Fibroblast of lung (primary cell): Measurements from ENCODE around the gene SIT1. TPM values are rescaled to one million over a fixed set of nuclear protein-coding genes. Genes with fewer than 3 reads are reported as not detected.
A peak's percentile ranks its signal among the peaks of the same experiment; 100 is the strongest.

Experiments used
- DNase-seq, 2 donors: peaks; one replicate each; pipeline versions ENCODE4 v3.0.0 to v3.0.0-alpha.2; 2010; ENCODE audit warnings: low read depth in 2 of 2
- H2AFZ ChIP-seq: 2 replicates; pipeline ENCODE4 v1.5.1; 2012; ENCODE audit warnings: low read length, control low read depth, inconsistent platforms
- H3K27ac ChIP-seq: 2 replicates; pipeline ENCODE4 v1.5.1; 2011; ENCODE audit warnings: low read length, control low read depth; ENCODE audit not compliant: insufficient read depth
- H3K27me3 ChIP-seq: 2 replicates; pipeline ENCODE4 v1.5.1; 2011; ENCODE audit warnings: mild to moderate bottlenecking, low read length; ENCODE audit not compliant: control insufficient read depth, insufficient read depth
- H3K36me3 ChIP-seq: 2 replicates; pipeline ENCODE4 v1.5.1; 2011; ENCODE audit warnings: low read length; ENCODE audit not compliant: control insufficient read depth, insufficient read depth
- H3K4me1 ChIP-seq: 2 replicates; pipeline ENCODE4 v1.5.1; 2011; ENCODE audit warnings: low read length; ENCODE audit not compliant: control insufficient read depth, insufficient read depth; ENCODE audit errors: extremely low read depth
- H3K4me2 ChIP-seq: 2 replicates; pipeline ENCODE4 v1.5.1; 2011; ENCODE audit warnings: low read length, control low read depth; ENCODE audit not compliant: insufficient read depth; ENCODE audit errors: extremely low read depth
- H3K4me3 ChIP-seq, 4 experiments: fragments of 200-600 bp in 1 of 4; sonication (generic) in 1 of 4; replicated peaks in 1 of 4; 2 replicates each; pipeline ENCODE4 v1.5.1; 2011 to 2016; ENCODE audit warnings: low read length in 4 of 4, low read depth in 3 of 4, mild to moderate bottlenecking in 3 of 4, control low read depth in 2 of 4, inconsistent platforms in 1 of 4, mixed read lengths in 1 of 4; ENCODE audit not compliant: insufficient read depth in 1 of 4; ENCODE audit errors: control extremely low read depth in 1 of 4
- H3K79me2 ChIP-seq: 2 replicates; pipeline ENCODE4 v1.5.1; 2012; ENCODE audit warnings: mild to moderate bottlenecking, low read length, inconsistent platforms; ENCODE audit not compliant: control insufficient read depth, insufficient read depth
- H3K9ac ChIP-seq: 2 replicates; pipeline ENCODE4 v1.5.1; 2011; ENCODE audit warnings: mild to moderate bottlenecking, low read length, control low read depth; ENCODE audit not compliant: insufficient read depth
- H3K9me3 ChIP-seq: 2 replicates; pipeline ENCODE4 v1.5.1; 2012; ENCODE audit warnings: low read depth, low read length; ENCODE audit not compliant: control insufficient read depth, insufficient read depth
- H4K20me1 ChIP-seq: 2 replicates; pipeline ENCODE4 v1.5.1; 2011; ENCODE audit warnings: low read length; ENCODE audit not compliant: control insufficient read depth, insufficient read depth; ENCODE audit errors: extremely low read depth
- EZH2 ChIP-seq: IDR thresholded peaks from 2 replicates; pipeline ENCODE4 v1.5.1; 2012; ENCODE audit warnings: low read length, control low read depth, mild to moderate bottlenecking; ENCODE audit errors: missing control alignments
- polyA plus RNA-seq, 2 donors: library from polyadenylated mRNA; depleted of rRNA in 1 of 2; stranded (reverse) in 1 of 2; unstranded in 1 of 2; fragments of >200 nt; gene quantifications; 2 replicates each; pipeline ENCODE4 v1.2.1, GENCODE V29; 2011 to 2012; ENCODE audit warnings: missing spikeins in 1 of 2
- total RNA-seq: library from RNA; depleted of rRNA; stranded (reverse); fragments of >200 nt; gene quantifications from 2 replicates; pipeline ENCODE4 v1.2.1, GENCODE V29; 2014
- TF ChIP-seq, protein P1 (sequence below), 2 donors: IDR thresholded peaks in 1 of 2; conservative IDR thresholded peaks in 1 of 2; 1 replicate in 1 of 2; 2 replicates in 1 of 2; pipeline ENCODE4 v1.5.1; 2011 to 2012; ENCODE audit warnings: low read length in 2 of 2, control low read depth in 1 of 2, inconsistent platforms in 1 of 2, low read depth in 1 of 2, mild to moderate bottlenecking in 1 of 2

SIT1 gene
- total and polyA plus RNA-seq, 2 donors (not counting 1 experiment from before 2014, with no cell fraction given), result 0.17 TPM; not detected in 1

DNA sequence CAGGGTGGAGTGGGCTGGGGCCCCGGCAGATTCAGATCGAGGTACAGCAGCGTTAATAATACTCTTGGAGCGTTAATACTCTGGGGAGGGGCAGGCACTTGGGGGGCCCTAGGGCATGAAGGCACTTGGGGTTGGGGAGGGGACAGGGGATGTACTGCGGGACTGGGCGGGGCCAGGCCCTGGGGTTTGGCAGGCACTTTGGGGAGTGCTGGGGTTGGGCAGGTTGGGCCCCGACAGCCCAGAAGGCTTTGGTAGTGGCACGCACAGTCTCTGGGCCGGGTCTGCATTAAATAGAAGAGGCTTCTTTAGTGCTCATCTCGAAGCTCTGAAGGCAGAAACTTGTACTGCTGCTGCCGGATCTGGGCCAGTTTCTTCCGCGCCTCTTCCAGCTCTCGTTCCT lies 46.8 kb upstream of the SIT1 start:
- no peak for DNase-seq

DNA sequence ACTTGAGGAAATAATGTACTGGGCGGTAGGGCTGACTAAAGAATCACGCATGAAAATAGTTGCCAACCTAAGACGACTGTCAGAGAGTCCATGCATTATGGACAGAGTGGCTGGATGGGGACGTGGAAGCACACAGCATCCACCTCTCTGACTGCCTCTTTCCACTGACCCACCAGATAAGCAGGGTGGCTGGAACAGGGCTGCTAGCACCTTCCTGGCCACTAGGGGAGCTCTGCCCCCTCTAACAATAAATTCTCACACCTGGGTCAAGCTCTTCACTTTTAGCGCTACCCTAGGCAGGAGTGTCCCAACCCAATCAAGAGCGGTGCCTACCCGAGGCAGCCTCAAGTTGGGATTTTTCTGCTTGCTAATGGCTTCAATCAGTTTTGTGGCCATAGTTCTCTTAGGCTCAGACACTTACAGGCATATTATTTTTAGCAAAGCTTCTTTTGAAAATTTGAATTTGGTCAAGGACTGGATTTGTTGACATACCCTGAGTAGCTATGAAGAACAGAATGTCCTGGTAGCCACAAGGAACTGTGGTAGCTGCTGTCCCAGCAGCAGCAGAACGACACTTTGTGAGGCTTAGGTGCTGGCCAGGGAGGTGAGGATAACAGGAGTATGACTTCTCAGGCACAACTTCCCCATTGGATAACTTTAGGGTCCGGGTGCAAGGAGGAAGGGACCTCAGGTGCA lies 45.9 kb upstream of the SIT1 start:
- H3K4me2 ChIP-seq, result no peak overlapping the region
- H3K4me1 ChIP-seq, result peaks cover 6% of the 10 kb centered on the region
- H3K36me3 ChIP-seq, result peaks cover 44% of the 10 kb centered on the region
- DNase-seq, result peak; percentile 38 to 55
- no peak overlapping the region for H2AFZ ChIP-seq
- no peaks in the 10 kb centered on the region for H3K27me3 ChIP-seq
- H3K9me3 ChIP-seq, result no peaks in the 10 kb centered on the region
- H3K27ac ChIP-seq, result no peak overlapping the region
- H4K20me1 ChIP-seq, result no peaks in the 10 kb centered on the region
- H3K79me2 ChIP-seq, result no peaks in the 10 kb centered on the region
- H3K4me3 ChIP-seq, result no peak overlapping the region
- H3K9ac ChIP-seq, result no peak overlapping the region
- TF ChIP-seq, protein P1, sequence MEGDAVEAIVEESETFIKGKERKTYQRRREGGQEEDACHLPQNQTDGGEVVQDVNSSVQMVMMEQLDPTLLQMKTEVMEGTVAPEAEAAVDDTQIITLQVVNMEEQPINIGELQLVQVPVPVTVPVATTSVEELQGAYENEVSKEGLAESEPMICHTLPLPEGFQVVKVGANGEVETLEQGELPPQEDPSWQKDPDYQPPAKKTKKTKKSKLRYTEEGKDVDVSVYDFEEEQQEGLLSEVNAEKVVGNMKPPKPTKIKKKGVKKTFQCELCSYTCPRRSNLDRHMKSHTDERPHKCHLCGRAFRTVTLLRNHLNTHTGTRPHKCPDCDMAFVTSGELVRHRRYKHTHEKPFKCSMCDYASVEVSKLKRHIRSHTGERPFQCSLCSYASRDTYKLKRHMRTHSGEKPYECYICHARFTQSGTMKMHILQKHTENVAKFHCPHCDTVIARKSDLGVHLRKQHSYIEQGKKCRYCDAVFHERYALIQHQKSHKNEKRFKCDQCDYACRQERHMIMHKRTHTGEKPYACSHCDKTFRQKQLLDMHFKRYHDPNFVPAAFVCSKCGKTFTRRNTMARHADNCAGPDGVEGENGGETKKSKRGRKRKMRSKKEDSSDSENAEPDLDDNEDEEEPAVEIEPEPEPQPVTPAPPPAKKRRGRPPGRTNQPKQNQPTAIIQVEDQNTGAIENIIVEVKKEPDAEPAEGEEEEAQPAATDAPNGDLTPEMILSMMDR (conservative IDR thresholded peaks at IDR 0.05 in 1 of 2, IDR thresholded peaks at IDR 0.05 in 1 of 2; ENCODE audit: low read depth in 1 of 2, low read length in 2 of 2), result peak; percentile 84 to 96
- TF ChIP-seq EZH2, result no peak

More for the DNA sequence above, 46.8 kb upstream of the SIT1 start:
- Histone ChIP-seq H3K27ac (no peak overlapping the region), H4K20me1 (no peaks in the 10 kb centered on the region), H3K36me3 (peaks cover 47% of the 10 kb centered on the region), H3K4me1 (peaks cover 6% of the 10 kb centered on the region), H2AFZ (no peak overlapping the region), H3K4me2 (no peak overlapping the region), H3K79me2 (no peaks in the 10 kb centered on the region), H3K9me3 (no peaks in the 10 kb centered on the region), H3K9ac (no peak overlapping the region), H3K4me3 (no peak overlapping the region), H3K27me3 (no peaks in the 10 kb centered on the region)
- TF ChIP-seq, protein P1 (conservative IDR thresholded peaks at IDR 0.05 in 1 of 2, IDR thresholded peaks at IDR 0.05 in 1 of 2; ENCODE audit: low read depth in 1 of 2, low read length in 2 of 2), result no peak
- no peak for TF ChIP-seq EZH2

DNA sequence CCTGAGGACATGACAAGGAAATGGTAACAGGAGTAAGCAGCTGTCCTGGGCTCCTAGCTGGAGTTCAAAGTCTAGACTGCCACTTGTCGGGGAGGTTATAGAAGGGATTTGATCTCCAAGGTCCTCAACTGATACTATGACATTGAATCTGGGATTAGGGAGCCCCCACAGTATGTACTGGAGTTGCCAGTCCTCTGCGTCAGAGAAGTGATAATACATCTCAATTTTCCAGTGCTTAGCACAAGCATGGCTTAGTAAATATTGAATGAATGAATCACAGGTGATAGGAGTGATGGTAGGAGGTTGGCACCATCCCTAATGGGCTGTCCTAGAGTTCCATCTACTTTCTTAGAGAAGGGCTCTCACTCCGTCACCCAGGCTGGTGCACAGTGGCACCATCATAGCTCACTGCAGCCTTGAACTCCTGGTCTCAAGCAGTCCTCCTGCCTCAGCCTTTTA lies 45.2 kb upstream of the SIT1 start:
- peak overlapping the region; percentile 5 for H3K4me2 ChIP-seq
- H4K20me1 ChIP-seq, result no peaks in the 10 kb centered on the region
- no peak overlapping the region for H2AFZ ChIP-seq
- no peaks in the 10 kb centered on the region for H3K27me3 ChIP-seq
- H3K9ac ChIP-seq, result no peak overlapping the region
- peaks cover 44% of the 10 kb centered on the region for H3K36me3 ChIP-seq
- TF ChIP-seq, protein P1 (conservative IDR thresholded peaks at IDR 0.05 in 1 of 2, IDR thresholded peaks at IDR 0.05 in 1 of 2; ENCODE audit: low read depth in 1 of 2, low read length in 2 of 2), result no peak
- no peak for TF ChIP-seq EZH2
- no peaks in the 10 kb centered on the region for H3K79me2 ChIP-seq
- no peaks in the 10 kb centered on the region for H3K9me3 ChIP-seq
- DNase-seq, result peak in 1 of 2 donors; percentile 58
- H3K4me1 ChIP-seq, result peaks cover 10% of the 10 kb centered on the region
- no peak overlapping the region for H3K4me3 ChIP-seq
- no peak overlapping the region for H3K27ac ChIP-seq
